Endodermal cell (in vitro differentiated cells): Measurements from ENCODE around the gene IL10RB. TPM values are rescaled to one million over a fixed set of nuclear protein-coding genes. Genes with fewer than 3 reads are reported as not detected.

Experiments
- DNase-seq: peaks from one replicate; pipeline ENCODE4 v3.0.0-alpha.2; 2017
- H3K27ac ChIP-seq: 2 replicates; pipeline ENCODE4 v1.5.1; 2013; ENCODE audit warnings: mild to moderate bottlenecking, low read depth, low read length, moderate library complexity
- H3K27me3 ChIP-seq: 2 replicates; pipeline ENCODE4 v1.6.1; 2013; ENCODE audit warnings: mild to moderate bottlenecking, low read length, moderate library complexity; ENCODE audit not compliant: insufficient read depth, control insufficient read depth, poor library complexity, severe bottlenecking
- H3K36me3 ChIP-seq: 2 replicates; pipeline ENCODE4 v1.7.0; 2013; ENCODE audit warnings: mild to moderate bottlenecking, low read length, moderate library complexity; ENCODE audit not compliant: control insufficient read depth, insufficient read depth
- H3K4me1 ChIP-seq: one replicate; pipeline ENCODE4 v1.7.0; 2013; ENCODE audit warnings: low read length; ENCODE audit not compliant: control insufficient read depth, insufficient read depth
- H3K4me3 ChIP-seq: 2 replicates; pipeline ENCODE4 v1.5.1; 2013; ENCODE audit warnings: mild to moderate bottlenecking, low read length, moderate library complexity
- H3K9ac ChIP-seq: 2 replicates; pipeline ENCODE4 v1.6.1; 2013; ENCODE audit warnings: mild to moderate bottlenecking, low read length, moderate library complexity; ENCODE audit not compliant: poor library complexity, severe bottlenecking; ENCODE audit errors: extremely low read depth
- H3K9me3 ChIP-seq: 2 replicates; pipeline ENCODE4 v1.6.1; 2013; ENCODE audit warnings: mild to moderate bottlenecking, low read length, moderate library complexity; ENCODE audit not compliant: control insufficient read depth
- H3K27ac Mint-ChIP-seq: 2 replicates; pipeline ENCODE4 v1.8.0; 2020; ENCODE audit warnings: mixed read lengths
- H3K27me3 Mint-ChIP-seq: 2 replicates; pipeline ENCODE4 v1.8.0; 2021; ENCODE audit warnings: mild to moderate bottlenecking, mixed read lengths; ENCODE audit not compliant: insufficient read depth
- H3K36me3 Mint-ChIP-seq: 2 replicates; pipeline ENCODE4 v1.8.0; 2020; ENCODE audit warnings: low read depth, mixed read lengths
- H3K4me1 Mint-ChIP-seq: 2 replicates; pipeline ENCODE4 v1.8.0; 2020; ENCODE audit warnings: mixed read lengths
- H3K4me3 Mint-ChIP-seq: 2 replicates; pipeline ENCODE4 v1.8.0; 2020; ENCODE audit warnings: mild to moderate bottlenecking, moderate library complexity, mixed read lengths
- H3K9me3 Mint-ChIP-seq: 2 replicates; pipeline ENCODE4 v1.8.0; 2020; ENCODE audit warnings: mild to moderate bottlenecking, mixed read lengths
- CTCF ChIP-seq: fragments of 200-600 bp; sonication (generic); conservative IDR thresholded peaks from 2 replicates; pipeline ENCODE4 v1.5.0; 2021; ENCODE audit warnings: antibody characterized with exemption, mild to moderate bottlenecking
- WGBS, 2 experiments: methylation state at CpG; one replicate each; pipeline versions ENCODE4 v1.1.5 to v1.1.7; 2013; ENCODE audit warnings: missing lambda C conversion rate in 2 of 2, mixed read lengths in 1 of 2; ENCODE audit not compliant: insufficient coverage in 1 of 2, insufficient read length in 1 of 2; 5-methylcytosine and 5-hydroxymethylcytosine counted together
- total RNA-seq, 2 donors: library from RNA; stranded (reverse); fragmentation: NEBNext Ultra II Directional in 1 of 2; extraction: Animal tissue kit (Norgen Biotek cat#: 25700) in 1 of 2; gene quantifications; 2 replicates in 1 of 2; 3 replicates in 1 of 2; pipeline ENCODE4 v1.2.1, GENCODE V29; 2021

The IL10RB gene
- total RNA-seq, 2 donors from 2014 or later = 4.1 to 5.3 TPM

- Mint-ChIP-seq H3K36me3 (no peaks in the 10 kb centered on the region), H3K4me1 (no peaks in the 10 kb centered on the region), H3K4me3 (no peak overlapping the region), H3K27me3 (no peaks in the 10 kb centered on the region), H3K27ac (no peak overlapping the region), H3K9me3 (no peaks in the 10 kb centered on the region)
- 88 to 93% methylated on average over 3 to 7 of the region's 7 CpGs for whole genome bisulfite sequencing, 2 experiments
- no peak overlapping the region for H3K9ac ChIP-seq
- H3K36me3 ChIP-seq = no peaks in the 10 kb centered on the region
- H3K4me1 ChIP-seq = no peaks in the 10 kb centered on the region
- H3K27ac ChIP-seq = no peak overlapping the region
- no peaks in the 10 kb centered on the region for H3K9me3 ChIP-seq
- H3K27me3 ChIP-seq = no peaks in the 10 kb centered on the region
- no peak for TF ChIP-seq CTCF
- no peak overlapping the region for H3K4me3 ChIP-seq
- no peak for DNase-seq
Measured at GRCh38 chr21:33293136-33293535, 27.0 kb downstream of the IL10RB start.

DNA sequence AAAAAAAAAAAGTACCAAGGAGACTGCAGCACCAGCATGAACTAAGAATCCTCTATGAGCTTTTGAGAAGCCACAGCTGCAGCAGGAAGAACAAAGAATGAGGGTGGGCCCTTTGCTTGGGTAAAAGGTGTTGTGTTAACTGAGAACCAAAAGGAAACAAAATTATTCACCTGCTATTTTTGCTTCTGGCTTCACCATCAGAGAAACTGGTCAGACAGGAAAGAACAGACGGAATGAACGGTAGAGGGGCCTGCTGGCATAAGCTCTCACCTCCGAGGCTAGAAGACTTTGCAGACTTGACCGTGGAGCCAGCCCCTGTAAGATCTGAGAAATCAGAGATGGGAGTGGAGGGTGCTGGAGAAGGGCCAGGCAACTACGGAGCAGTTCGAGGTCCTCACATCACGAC lies 27.6 kb downstream of the IL10RB start:
- no peak overlapping the region for H3K4me3 Mint-ChIP-seq
- no peaks in the 10 kb centered on the region for H3K36me3 ChIP-seq
- H3K4me1 Mint-ChIP-seq = no peaks in the 10 kb centered on the region
- no peaks in the 10 kb centered on the region for H3K4me1 ChIP-seq
- DNase-seq = no peak
- H3K27me3 Mint-ChIP-seq = no peaks in the 10 kb centered on the region
- H3K9ac ChIP-seq = no peak overlapping the region
- WGBS, 2 experiments = 81 to 87% methylated on average over 3 to 7 of the region's 7 CpGs
- no peaks in the 10 kb centered on the region for H3K9me3 Mint-ChIP-seq
- H3K36me3 Mint-ChIP-seq = no peaks in the 10 kb centered on the region
- no peak for TF ChIP-seq CTCF
- no peak overlapping the region for H3K4me3 ChIP-seq
- H3K27me3 ChIP-seq = no peaks in the 10 kb centered on the region
- no peak overlapping the region for H3K27ac ChIP-seq
- no peak overlapping the region for H3K27ac Mint-ChIP-seq
- H3K9me3 ChIP-seq = no peaks in the 10 kb centered on the region

GRCh38 chr21:33296156-33296555 lies 30.0 kb downstream of the IL10RB start:
- Mint-ChIP-seq H3K27me3 (no peaks in the 10 kb centered on the region), H3K9me3 (no peaks in the 10 kb centered on the region), H3K4me3 (no peak overlapping the region), H3K4me1 (no peaks in the 10 kb centered on the region), H3K36me3 (no peaks in the 10 kb centered on the region), H3K27ac (no peak overlapping the region)
- H3K4me3 ChIP-seq = no peak overlapping the region
- DNase-seq = no peak
- TF ChIP-seq CTCF = no peak
- H3K27ac ChIP-seq = no peak overlapping the region
- WGBS, 2 experiments = 80 to 98% methylated on average over 1 to 6 of the region's 6 CpGs
- no peak overlapping the region for H3K9ac ChIP-seq
- H3K9me3 ChIP-seq = no peaks in the 10 kb centered on the region
- H3K36me3 ChIP-seq = no peaks in the 10 kb centered on the region
- no peaks in the 10 kb centered on the region for H3K27me3 ChIP-seq
- H3K4me1 ChIP-seq = no peaks in the 10 kb centered on the region
